ENCODE results near the gene PTPRD.

DNA sequence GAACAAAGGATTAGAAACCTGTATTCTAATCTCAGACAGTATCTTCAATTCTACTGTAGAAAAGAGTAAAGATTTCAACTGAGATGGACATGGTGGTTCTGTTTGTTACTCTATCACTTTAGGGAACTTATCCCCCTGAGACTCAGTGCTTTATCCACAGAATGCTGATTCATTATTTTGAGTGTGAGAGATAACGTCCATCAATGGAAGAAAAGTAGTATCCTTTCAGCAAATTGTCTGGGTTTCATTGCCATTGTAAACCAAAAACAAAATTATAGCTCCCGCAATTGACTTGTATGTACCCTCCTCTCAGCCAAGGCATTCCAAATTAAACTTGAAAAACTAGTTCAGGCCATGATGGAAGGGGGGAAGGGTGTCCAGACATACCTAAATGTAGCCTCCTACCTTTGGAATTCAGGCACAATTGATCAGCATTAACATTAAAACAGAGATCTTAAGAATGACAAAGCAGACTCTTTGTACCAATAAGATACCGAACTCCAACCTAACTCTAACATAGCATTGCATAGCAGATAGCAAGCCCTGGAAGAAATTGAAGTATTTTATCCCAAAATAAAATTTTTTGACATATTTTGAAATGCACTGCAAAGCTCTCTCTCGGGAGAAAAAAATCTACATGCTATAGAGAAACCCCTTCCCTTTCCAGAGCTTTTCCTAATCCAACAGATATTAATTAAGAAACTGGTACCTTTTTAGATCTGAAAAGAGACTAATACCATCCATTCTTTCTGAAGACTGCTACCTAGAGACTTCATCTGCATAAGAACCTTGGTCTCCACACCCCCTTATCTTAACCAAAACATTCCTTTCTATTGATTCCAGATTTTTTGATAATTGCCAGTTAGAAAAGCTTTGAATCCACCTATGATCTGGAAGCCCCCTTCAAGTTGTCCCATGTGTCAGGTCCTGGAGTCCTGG lies 1055.7 kb downstream of the PTPRD start:
- TF ChIP-seq, protein P1, sequence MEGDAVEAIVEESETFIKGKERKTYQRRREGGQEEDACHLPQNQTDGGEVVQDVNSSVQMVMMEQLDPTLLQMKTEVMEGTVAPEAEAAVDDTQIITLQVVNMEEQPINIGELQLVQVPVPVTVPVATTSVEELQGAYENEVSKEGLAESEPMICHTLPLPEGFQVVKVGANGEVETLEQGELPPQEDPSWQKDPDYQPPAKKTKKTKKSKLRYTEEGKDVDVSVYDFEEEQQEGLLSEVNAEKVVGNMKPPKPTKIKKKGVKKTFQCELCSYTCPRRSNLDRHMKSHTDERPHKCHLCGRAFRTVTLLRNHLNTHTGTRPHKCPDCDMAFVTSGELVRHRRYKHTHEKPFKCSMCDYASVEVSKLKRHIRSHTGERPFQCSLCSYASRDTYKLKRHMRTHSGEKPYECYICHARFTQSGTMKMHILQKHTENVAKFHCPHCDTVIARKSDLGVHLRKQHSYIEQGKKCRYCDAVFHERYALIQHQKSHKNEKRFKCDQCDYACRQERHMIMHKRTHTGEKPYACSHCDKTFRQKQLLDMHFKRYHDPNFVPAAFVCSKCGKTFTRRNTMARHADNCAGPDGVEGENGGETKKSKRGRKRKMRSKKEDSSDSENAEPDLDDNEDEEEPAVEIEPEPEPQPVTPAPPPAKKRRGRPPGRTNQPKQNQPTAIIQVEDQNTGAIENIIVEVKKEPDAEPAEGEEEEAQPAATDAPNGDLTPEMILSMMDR (conservative IDR thresholded peaks at IDR 0.05; ENCODE audit: low read depth, low read length) = no peak
- TF ChIP-seq FOS (IDR thresholded peaks at IDR 0.05; ENCODE audit: low read depth, low read length) = no peak
